GM12872 (cell line): ENCODE data around the gene SIX3.

Experiments used
- CTCF ChIP-seq: IDR thresholded peaks from 3 replicates; pipeline ENCODE4 v1.5.1; 2011; ENCODE audit warnings: low read depth, mild to moderate bottlenecking, low read length, moderate library complexity; ENCODE audit not compliant: insufficient read depth

SIX3 gene

DNA sequence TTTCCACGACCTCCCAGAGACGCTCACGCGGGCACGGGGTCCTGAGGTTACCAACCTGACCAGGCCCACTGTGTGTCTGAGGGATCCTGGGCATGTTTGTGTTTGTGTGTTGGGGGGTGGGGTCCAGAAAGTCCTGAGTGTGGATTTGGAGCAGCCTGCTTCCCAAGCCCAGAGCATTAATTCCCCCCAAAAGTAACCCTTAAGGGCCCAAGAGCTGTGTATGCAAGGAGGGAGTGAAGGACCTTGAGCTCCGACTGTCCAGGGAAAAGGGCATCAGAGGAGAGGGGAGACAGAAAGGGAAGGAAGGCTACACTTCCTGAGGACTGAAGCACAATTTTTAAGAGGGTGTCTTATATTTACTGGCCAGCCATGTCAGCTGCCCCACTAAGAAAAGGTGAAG, 5.2 kb upstream of the SIX3 start:
- TF ChIP-seq CTCF: no peak

DNA sequence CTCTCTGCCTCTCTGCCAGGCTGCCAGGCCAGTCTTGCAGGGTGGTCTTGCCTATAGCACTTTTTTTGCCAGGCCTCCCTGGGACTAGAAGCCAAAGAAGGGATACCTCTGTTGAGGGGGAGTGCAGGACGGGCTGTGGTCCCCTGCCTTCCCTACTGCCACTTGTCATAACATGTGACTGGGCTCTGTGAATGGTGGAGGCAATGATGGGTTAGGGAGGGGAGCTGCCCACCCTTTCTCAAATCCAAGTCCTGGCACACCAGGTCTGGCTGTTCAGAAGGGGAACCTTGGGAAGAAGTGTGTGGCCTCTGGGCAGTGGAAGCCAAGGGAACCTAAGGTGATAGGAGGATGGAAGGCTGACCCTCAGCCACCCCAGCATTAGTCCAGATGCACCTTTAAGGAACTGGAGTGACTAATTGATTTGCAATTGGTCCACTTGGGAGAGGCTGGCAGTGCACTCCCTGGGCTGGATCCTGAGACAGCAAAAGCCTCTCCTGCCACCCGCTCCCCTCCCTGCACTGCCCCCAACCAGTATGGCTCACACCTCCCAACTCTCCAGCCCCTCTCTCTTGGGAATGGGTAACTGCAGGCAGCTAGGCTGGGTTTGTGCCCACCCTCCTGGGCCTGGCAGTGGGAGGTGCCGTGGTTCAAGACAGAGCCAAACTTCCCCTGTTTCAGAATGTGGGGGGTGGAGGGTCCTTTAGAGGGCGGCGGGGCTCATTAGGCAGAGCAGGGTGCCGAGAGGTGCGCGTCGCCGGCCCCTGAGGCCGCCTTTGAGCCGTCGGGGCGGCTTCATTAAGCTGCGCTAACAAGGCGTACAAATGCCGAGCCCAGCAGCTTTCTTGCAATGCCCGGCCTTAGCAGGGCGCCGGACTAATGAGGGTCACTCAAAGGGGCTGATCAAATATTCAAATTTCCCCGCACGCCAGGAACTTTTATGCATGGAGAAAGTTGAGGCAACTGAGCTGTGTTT, 4.5 kb upstream of the SIX3 start:
- no peak for TF ChIP-seq CTCF

- TF ChIP-seq CTCF: no peak
Observed at GRCh38 chr2:44937688-44938240, 3.7 kb upstream of the SIX3 start.

DNA sequence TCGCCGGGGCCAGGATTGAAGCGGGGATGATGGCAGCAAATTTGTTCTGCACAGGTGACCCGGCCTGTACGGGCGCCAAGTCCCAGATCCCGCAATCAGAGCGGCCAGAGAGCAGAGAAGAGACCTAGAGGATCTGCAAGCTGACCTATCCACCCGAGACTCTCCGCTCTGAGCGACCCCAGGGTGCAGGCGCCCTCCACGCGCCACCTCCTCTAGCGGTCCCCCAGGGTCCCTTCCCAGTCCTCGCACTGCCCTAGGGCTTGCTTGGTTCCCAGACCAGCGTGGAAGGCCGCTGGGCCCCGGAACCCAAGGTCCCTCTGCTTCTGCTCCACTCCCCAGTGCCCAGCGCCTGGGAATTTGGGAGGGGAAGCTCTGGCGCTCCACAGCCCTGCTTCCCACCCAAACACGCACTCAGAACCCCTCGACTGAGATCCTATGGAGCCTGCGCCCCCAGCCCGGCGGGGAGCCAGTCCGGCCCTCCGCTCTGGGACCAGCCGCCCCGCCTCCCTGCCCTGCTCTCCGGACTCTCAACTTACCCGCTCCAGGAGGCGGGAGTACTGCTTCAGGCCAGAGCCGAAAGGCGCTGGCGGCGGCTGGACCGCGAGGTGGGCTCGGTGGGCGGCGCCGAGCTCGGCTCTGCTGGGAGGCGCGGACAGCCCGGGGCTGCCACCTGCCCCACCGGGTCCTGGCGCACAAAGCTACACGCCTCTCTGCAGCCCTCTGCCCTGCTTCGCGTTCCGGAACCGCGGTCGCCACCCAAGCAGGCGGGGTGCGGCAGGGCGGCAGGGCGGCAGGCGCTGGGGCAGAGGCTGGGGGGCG, 3.0 kb upstream of the SIX3 start:
- TF ChIP-seq CTCF: no peak

DNA sequence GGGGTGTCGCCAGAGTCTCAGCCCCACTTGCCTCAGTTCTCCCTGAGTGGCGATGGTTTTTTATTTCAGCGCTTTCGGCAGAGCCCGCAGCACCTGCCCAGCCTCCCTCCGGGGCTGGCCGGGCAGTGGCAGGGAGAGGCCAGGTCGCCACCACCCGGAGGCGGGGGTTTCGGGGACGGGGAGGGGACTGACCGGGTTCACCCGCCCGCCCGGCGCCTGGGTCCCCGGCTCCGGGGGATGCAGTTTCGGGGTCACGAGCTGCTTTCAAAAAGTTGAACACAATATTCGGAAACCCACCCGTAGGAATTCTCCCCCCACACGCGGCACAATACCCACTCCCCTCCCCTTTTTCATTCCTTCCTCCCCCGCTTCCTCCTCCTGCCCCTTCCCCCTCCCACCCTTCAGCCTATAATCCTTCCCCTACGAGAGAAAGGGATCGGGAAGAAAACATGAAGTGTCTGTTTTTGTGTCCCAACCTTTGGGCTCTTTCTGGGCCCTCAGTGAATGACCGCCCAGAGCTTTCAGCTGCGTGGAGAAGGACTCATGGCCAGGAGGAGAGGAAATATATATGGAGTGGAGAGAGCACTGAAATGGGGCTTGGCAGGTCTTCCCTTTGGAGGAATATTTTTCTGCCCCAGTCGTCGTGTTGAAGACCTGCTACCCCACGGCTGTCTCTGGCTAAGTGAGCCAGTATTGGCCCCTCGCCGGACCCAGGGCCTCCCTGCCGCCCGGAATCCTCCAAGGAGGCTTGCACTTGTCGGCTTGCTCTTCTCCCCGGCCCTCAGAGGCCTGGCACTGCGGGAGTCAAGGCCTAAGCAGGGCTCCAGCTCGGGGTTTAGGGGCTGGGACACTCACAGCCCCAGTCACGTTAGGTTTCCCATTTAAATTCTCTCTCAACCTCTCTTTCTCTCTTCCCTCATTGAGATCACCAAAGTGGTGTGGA, 2.1 kb upstream of the SIX3 start:
- TF ChIP-seq CTCF: no peak

DNA sequence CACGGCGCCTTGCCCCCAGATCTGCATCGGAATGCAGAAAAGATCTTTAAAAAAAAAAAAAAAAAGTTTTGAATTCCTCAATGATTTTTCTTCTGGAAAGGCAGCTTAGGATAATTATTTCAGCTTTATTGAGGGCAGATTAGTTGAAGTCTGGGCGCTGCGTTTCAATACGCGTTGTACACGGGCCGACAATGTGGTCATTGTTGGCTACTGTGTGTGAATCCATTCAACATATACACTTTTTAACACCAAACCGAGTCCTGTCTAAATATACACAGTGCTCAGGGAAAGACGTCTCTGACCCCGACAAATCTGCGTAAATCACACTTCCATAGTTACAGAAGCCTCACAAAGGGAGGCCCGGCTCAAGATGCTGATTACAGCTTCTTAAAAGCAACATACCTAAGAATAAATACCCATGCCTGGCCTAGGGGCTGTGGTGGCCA, 1.4 kb upstream of the SIX3 start:
- TF ChIP-seq CTCF: no peak
